Activated naive CD8-positive, alpha-beta T cell treated with anti-CD3 and anti-CD28 coated beads, Interleukin-2, amount 50 U/mL, for 24 hours (primary cell): Measurements from ENCODE around the gene PPEF1.
"Not testable (repeated sequence)": the region's sequence is repeated elsewhere in the genome, so short reads cannot be mapped to it uniquely, and the experiment has no call there.

Source experiments
- ATAC-seq: fragments of 150-1000 bp; cut with Tn5 transposase; one replicate; pipeline ENCODE4 v1.10.0; 2021
- DNase-seq: peaks from one replicate; pipeline ENCODE4 v3.0.0; 2021
- H3K27ac Mint-ChIP-seq: one replicate; pipeline ENCODE4 v1.8.0; 2021; ENCODE audit warnings: mild to moderate bottlenecking, mixed read lengths
- H3K27me3 Mint-ChIP-seq: one replicate; pipeline ENCODE4 v1.8.0; 2021; ENCODE audit warnings: mixed read lengths
- H3K36me3 Mint-ChIP-seq: one replicate; pipeline ENCODE4 v1.8.0; 2021; ENCODE audit warnings: low read depth, mixed read lengths
- H3K4me1 Mint-ChIP-seq: one replicate; pipeline ENCODE4 v1.8.0; 2021; ENCODE audit warnings: mixed read lengths
- H3K4me3 Mint-ChIP-seq: one replicate; pipeline ENCODE4 v1.8.0; 2021; ENCODE audit warnings: mild to moderate bottlenecking, moderate library complexity, mixed read lengths
- H3K9me3 Mint-ChIP-seq: one replicate; pipeline ENCODE4 v1.8.0; 2021; ENCODE audit warnings: mixed read lengths

The PPEF1 gene

DNA sequence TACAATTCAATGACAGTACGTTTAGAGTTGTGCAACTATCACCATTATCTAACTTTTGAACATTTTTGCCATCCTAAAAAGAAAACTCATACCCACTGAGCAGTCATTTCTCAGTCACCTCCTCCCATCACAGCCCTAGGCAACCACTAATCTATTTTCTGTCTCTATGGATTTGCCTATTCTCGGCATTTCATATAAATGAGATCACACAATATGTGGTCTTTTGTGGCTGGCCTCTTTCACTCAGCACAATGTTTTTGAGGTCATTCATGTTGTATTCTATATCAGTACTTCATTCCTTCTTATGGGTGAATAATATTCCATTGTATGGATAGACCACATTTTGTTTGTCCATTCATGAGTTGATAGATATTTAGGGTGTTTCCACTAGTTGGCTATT is 103.0 kb downstream of the PPEF1 start:
- Mint-ChIP-seq H3K9me3 (no peaks in the 10 kb centered on the region), H3K4me3 (no peak overlapping the region), H3K4me1 (no peaks in the 10 kb centered on the region), H3K27ac (no peak overlapping the region), H3K36me3 (no peaks in the 10 kb centered on the region), H3K27me3 (no peaks in the 10 kb centered on the region)
- DNase-seq (no peak), ATAC-seq (no peak)

GRCh38 chrX:18825375-18825774 is 117.9 kb downstream of the PPEF1 start:
- Mint-ChIP-seq H3K9me3 (no peaks in the 10 kb centered on the region), H3K27me3 (no peaks in the 10 kb centered on the region), H3K27ac (no peak overlapping the region), H3K36me3 (no peaks in the 10 kb centered on the region), H3K4me1 (peaks cover 2% of the 10 kb centered on the region), H3K4me3 (no peak overlapping the region)
- DNase-seq (no peak), ATAC-seq (no peak)

DNA sequence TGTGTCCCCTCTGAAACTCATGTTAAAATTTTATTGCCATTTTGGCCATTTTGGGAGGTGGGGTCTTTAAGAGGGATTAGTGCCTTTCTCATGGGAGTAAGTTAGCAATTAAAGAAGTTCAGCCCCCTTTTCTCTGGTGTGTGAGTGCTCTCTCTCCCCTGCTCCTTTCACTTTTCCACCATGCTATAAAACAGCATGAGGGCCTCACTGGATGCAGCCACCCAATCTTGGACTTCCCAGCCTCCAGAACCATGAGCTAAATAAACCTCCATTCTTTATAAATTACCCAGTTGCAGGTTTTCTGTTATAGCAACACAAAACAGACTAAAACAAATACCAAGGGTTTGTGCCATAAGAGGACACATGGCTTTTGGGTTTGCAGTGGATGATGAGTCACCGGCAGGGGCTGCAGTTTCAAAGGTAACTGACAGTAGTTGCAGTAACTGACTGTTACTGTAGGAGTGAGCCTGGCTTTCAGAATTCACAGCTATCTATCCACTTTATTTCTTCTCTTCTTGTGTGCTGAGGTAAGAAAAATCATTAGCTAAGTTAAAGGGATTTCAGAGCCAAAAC is 121.5 kb downstream of the PPEF1 start:
- Mint-ChIP-seq H3K4me1 (peaks cover 2% of the 10 kb centered on the region), H3K4me3 (no peak overlapping the region), H3K9me3 (no peaks in the 10 kb centered on the region), H3K27ac (no peak overlapping the region), H3K27me3 (no peaks in the 10 kb centered on the region), H3K36me3 (no peaks in the 10 kb centered on the region)
- ATAC-seq = no peak
- DNase-seq = peak; percentile 1

- no peak overlapping the region for H3K27ac Mint-ChIP-seq
- H3K9me3 Mint-ChIP-seq = no peaks in the 10 kb centered on the region
- DNase-seq (no peak), ATAC-seq (no peak)
- no peak overlapping the region for H3K4me3 Mint-ChIP-seq
- H3K4me1 Mint-ChIP-seq = peaks cover 2% of the 10 kb centered on the region
- H3K27me3 Mint-ChIP-seq = no peaks in the 10 kb centered on the region
- no peaks in the 10 kb centered on the region for H3K36me3 Mint-ChIP-seq
Measured at GRCh38 chrX:18833071-18833731, 125.8 kb downstream of the PPEF1 start.

DNA sequence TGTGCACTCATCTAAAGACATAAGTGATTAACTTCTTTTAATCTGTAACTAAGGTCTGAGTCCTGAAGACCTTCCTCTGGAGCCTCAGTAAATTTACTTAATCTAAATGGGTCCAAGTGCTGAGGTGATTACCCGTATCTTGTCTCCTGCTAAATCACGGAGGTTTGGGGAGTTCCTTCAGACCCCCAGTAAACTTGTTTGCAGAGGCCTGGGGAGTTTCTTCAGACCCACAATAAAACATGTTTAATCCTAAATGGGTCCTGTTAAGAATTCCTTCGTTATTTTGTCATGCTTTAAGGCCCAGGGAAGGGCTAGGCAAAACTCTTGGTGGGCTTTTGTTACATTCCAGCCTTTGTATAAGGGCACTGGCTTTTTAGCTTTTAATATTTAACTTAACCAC is 140.5 kb downstream of the PPEF1 start:
- not testable (repeated sequence) for H3K9me3 Mint-ChIP-seq, ATAC-seq, DNase-seq, H3K27me3 Mint-ChIP-seq, H3K36me3 Mint-ChIP-seq, H3K27ac Mint-ChIP-seq, H3K4me1 Mint-ChIP-seq, H3K4me3 Mint-ChIP-seq

GRCh38 chrX:18855919-18856644 is 148.6 kb downstream of the PPEF1 start:
- H3K9me3 Mint-ChIP-seq = no peaks in the 10 kb centered on the region
- peaks cover 28% of the 10 kb centered on the region for H3K4me1 Mint-ChIP-seq
- ATAC-seq (peak; percentile 75), DNase-seq (no peak)
- peaks cover 4% of the 10 kb centered on the region for H3K27me3 Mint-ChIP-seq
- no peaks in the 10 kb centered on the region for H3K36me3 Mint-ChIP-seq
- H3K27ac Mint-ChIP-seq = no peak overlapping the region
- no peak overlapping the region for H3K4me3 Mint-ChIP-seq

DNA sequence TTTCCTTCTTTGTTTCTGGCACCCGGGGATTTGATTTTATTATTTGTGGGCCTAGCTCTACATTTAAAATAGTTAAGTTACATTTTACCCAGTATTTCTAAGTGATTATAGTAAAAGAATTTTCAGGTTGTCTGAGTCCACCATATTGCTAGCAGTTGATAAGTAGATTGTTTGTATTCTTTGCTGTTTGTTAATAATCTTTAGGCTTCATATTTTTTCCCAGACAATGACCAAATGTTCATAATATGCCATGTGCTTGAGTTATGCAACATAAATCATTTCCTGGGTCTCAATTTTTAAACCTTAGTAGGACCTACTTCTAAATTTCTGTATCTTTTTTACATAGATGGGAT is 149.2 kb downstream of the PPEF1 start:
- H3K36me3 Mint-ChIP-seq = no peaks in the 10 kb centered on the region
- peaks cover 28% of the 10 kb centered on the region for H3K4me1 Mint-ChIP-seq
- H3K27ac Mint-ChIP-seq = no peak overlapping the region
- H3K9me3 Mint-ChIP-seq = no peaks in the 10 kb centered on the region
- peaks cover 4% of the 10 kb centered on the region for H3K27me3 Mint-ChIP-seq
- ATAC-seq = no peak
- DNase-seq = no peak
- H3K4me3 Mint-ChIP-seq = no peak overlapping the region

DNA sequence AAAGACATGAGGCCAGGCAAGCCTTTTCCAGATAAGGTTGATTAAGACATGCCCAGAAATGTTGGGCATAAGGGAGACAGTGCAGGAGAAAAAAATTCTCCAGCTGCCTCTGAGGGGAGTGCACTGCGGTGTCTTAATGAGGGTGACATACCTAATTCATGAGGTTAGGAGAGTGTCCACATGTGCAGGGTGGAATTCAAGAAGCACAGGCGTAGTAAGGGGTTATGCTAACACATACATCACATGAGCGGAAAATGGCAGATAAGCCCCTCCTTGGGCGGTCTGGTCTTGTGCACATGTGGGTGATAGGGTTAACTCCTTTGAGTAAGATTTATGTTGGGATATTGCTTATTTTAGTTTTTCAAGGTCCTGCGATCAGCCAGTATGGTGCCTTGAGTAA is 154.1 kb downstream of the PPEF1 start:
- ATAC-seq (no peak), DNase-seq (no peak)
- Mint-ChIP-seq H3K27ac (no peak overlapping the region), H3K4me1 (peaks cover 3% of the 10 kb centered on the region), H3K36me3 (no peaks in the 10 kb centered on the region), H3K27me3 (no peaks in the 10 kb centered on the region), H3K4me3 (no peak overlapping the region), H3K9me3 (no peaks in the 10 kb centered on the region)

DNA sequence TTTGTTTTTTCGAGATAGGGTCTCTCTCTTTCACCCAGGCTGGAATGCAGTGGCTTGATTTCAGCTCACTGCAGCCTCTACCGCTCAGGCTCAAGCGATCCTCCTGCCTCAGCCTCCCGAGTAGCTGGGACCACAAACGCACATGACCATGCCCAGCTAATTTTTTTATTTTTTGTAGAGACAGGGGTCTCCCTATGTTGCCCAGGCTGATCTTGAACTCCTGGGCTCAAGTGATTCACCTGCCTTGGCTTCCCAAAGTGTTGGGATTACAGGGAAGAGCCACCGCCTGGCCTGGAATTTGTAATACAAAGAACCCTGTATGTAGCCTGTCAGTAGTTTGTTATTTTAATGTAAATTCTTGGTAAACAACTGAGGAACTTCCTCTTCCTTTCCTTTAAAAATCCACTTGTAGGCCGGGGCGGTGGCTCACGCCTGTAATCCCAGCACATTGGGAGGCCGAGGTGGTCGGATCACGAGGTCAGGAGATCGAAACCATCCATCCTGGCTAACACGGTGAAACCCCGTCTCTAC is 157.0 kb downstream of the PPEF1 start:
- ATAC-seq (no peak), DNase-seq (no peak)
- Mint-ChIP-seq H3K9me3 (no peaks in the 10 kb centered on the region), H3K4me1 (no peaks in the 10 kb centered on the region), H3K4me3 (no peak overlapping the region), H3K27me3 (no peaks in the 10 kb centered on the region), H3K27ac (no peak overlapping the region), H3K36me3 (no peaks in the 10 kb centered on the region)

- Mint-ChIP-seq H3K27me3 (peaks cover 3% of the 10 kb centered on the region), H3K27ac (no peak overlapping the region), H3K9me3 (no peaks in the 10 kb centered on the region), H3K4me3 (no peak overlapping the region), H3K4me1 (peaks cover 11% of the 10 kb centered on the region), H3K36me3 (no peaks in the 10 kb centered on the region)
- DNase-seq = no peak
- ATAC-seq = no peak
Measured at GRCh38 chrX:18871161-18871890, 163.9 kb downstream of the PPEF1 start.

GRCh38 chrX:18871970-18872369 is 164.5 kb downstream of the PPEF1 start:
- H3K27me3 Mint-ChIP-seq = peaks cover 3% of the 10 kb centered on the region
- H3K4me3 Mint-ChIP-seq = no peak overlapping the region
- no peaks in the 10 kb centered on the region for H3K36me3 Mint-ChIP-seq
- DNase-seq = no peak
- H3K4me1 Mint-ChIP-seq = peaks cover 11% of the 10 kb centered on the region
- H3K27ac Mint-ChIP-seq = no peak overlapping the region
- no peak for ATAC-seq
- no peaks in the 10 kb centered on the region for H3K9me3 Mint-ChIP-seq

DNA sequence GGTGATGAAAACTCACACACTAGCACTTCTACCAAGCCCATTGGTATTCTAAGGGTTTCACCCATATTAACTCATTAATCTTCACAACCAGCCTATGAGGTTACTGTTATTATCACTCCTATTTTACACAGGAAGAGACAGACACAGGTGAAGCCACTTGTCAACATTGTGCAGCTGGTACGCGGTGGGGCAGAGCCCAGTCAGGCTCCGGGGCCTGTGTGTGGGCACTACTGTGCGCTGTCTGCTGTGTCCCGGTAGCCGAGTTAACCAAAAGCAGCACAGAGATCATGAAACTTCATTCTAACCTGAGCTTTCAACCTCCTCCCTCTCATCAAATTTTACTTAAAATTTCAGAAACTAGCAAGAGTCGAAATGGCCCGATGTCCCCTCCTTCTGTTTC is 165.2 kb downstream of the PPEF1 start:
- H3K4me1 Mint-ChIP-seq = peaks cover 11% of the 10 kb centered on the region

GRCh38 chrX:18873189-18873791 is 165.8 kb downstream of the PPEF1 start:
- peaks cover 3% of the 10 kb centered on the region for H3K27me3 Mint-ChIP-seq
- no peak overlapping the region for H3K27ac Mint-ChIP-seq
- no peaks in the 10 kb centered on the region for H3K36me3 Mint-ChIP-seq
- peak overlapping the region; percentile 29 for H3K4me3 Mint-ChIP-seq
- no peaks in the 10 kb centered on the region for H3K9me3 Mint-ChIP-seq
- peak; percentile 96 for ATAC-seq
- H3K4me1 Mint-ChIP-seq = peaks cover 11% of the 10 kb centered on the region
- DNase-seq = peak; percentile 7

More for the DNA sequence above, 165.2 kb downstream of the PPEF1 start:
- H3K9me3 Mint-ChIP-seq = no peaks in the 10 kb centered on the region
- H3K36me3 Mint-ChIP-seq = no peaks in the 10 kb centered on the region
- H3K27ac Mint-ChIP-seq = no peak overlapping the region
- H3K27me3 Mint-ChIP-seq = peaks cover 3% of the 10 kb centered on the region
- ATAC-seq (no peak), DNase-seq (no peak)
- H3K4me3 Mint-ChIP-seq = no peak overlapping the region

DNA sequence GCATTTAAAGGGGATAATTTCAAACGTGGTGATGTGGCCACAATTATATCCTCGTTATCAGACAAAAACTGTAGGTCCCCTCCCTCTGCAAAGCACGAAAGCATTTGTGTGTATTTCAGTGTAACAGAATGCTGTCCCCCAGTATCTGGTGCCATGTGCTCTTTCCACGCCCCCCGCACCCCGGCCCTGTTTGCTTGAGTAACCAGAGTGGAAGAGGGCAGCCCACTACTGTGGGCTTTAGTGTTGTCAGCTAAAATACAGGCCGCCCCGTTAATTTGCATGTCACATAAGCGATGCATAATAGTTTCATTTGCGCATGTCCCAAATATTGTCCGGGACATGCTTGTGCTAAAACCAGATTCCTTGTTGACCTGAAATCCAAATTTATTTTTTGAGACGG is 166.4 kb downstream of the PPEF1 start:
- H3K9me3 Mint-ChIP-seq = no peaks in the 10 kb centered on the region
- peaks cover 3% of the 10 kb centered on the region for H3K27me3 Mint-ChIP-seq
- H3K4me1 Mint-ChIP-seq = peaks cover 11% of the 10 kb centered on the region
- ATAC-seq (no peak), DNase-seq (no peak)
- no peak overlapping the region for H3K4me3 Mint-ChIP-seq
- H3K27ac Mint-ChIP-seq = no peak overlapping the region
- H3K36me3 Mint-ChIP-seq = no peaks in the 10 kb centered on the region
